GM10248 (cell line): Measurements from ENCODE around the gene TRIM54.

ENCODE experiments used
- CTCF ChIA-PET: fragments of 300-600 bp; sonication (Branson Sonifier 250); formaldehyde crosslinking; extraction: SDS; loops from one replicate; lab custom pipeline; 2021; ENCODE audit warnings: antibody characterized with exemption; lab: Yijun Ruan, JAX
- POLR2A ChIA-PET: fragments of 350-650 bp; sonication (Branson Sonifier 250); formaldehyde crosslinking; extraction: SDS; loops from one replicate; lab custom pipeline; 2020; ENCODE audit warnings: antibody characterized with exemption; lab: Yijun Ruan, JAX
- DNase-seq: peaks from one replicate; pipeline ENCODE4 v3.0.0; 2012; ENCODE audit errors: extremely low spot score
- TF ChIP-seq, protein P1 (sequence below): IDR thresholded peaks from 2 replicates; pipeline ENCODE4 v1.5.1; 2012; ENCODE audit warnings: mild to moderate bottlenecking, low read depth; ENCODE audit errors: extremely low read depth, missing control alignments, control extremely low read depth

TRIM54 gene

DNA sequence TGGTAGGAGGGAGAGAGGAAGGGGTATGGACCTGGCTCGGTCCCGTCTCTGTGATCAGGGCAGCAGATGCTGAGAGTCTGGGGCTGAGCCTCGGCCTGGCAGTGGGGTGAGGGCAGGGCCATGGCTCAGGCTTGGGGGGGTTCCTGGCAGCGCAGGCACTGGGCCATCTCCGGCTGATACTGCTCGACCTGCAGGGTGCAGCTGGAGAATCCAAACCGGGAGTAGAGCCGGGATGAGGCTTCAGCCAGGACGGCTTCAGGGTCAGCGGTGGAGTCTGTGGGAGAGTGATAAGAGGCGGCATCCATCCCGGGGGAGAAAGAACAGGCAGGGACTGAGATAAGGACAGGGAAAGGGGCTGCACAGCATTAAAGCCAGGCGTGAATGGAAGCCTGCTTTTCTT, 27.0 kb upstream of the TRIM54 start:
- TF ChIP-seq, protein P1, sequence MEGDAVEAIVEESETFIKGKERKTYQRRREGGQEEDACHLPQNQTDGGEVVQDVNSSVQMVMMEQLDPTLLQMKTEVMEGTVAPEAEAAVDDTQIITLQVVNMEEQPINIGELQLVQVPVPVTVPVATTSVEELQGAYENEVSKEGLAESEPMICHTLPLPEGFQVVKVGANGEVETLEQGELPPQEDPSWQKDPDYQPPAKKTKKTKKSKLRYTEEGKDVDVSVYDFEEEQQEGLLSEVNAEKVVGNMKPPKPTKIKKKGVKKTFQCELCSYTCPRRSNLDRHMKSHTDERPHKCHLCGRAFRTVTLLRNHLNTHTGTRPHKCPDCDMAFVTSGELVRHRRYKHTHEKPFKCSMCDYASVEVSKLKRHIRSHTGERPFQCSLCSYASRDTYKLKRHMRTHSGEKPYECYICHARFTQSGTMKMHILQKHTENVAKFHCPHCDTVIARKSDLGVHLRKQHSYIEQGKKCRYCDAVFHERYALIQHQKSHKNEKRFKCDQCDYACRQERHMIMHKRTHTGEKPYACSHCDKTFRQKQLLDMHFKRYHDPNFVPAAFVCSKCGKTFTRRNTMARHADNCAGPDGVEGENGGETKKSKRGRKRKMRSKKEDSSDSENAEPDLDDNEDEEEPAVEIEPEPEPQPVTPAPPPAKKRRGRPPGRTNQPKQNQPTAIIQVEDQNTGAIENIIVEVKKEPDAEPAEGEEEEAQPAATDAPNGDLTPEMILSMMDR = no peak
- ChIA-PET POLR2A (no interaction called here), CTCF (interaction anchor here (1.2 to 3.5 kb wide), 2 partner anchors 25 to 35 kb away, joined by 3 to 13 read pairs; no protein-coding TSS in a partner anchor)
- DNase-seq = no peak

DNA sequence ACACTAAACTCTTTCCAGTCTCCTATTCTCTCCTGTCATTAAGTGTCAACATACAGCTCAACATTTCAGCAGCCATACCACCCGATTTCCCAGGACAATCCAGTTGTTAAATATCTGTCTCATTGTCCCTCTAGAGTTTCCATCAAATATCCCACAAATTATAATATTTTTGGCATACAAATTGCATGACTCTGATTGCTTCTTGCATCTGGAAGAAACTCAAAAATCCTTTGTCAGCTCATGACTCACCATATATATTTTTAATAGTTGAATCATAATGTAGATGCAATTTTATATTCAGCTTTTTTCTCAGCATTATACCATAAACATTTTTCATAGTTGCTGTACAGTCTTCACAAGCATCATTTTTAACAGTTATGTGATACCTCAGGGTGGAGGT, 26.6 kb upstream of the TRIM54 start:
- CTCF ChIA-PET = interaction anchor here (1.2 to 3.5 kb wide), 3 partner anchors 10 to 35 kb away, joined by 3 to 13 read pairs (median 4); no protein-coding TSS in a partner anchor
- no peak for DNase-seq
- TF ChIP-seq, protein P1 = no peak
- POLR2A ChIA-PET = no interaction called here

DNA sequence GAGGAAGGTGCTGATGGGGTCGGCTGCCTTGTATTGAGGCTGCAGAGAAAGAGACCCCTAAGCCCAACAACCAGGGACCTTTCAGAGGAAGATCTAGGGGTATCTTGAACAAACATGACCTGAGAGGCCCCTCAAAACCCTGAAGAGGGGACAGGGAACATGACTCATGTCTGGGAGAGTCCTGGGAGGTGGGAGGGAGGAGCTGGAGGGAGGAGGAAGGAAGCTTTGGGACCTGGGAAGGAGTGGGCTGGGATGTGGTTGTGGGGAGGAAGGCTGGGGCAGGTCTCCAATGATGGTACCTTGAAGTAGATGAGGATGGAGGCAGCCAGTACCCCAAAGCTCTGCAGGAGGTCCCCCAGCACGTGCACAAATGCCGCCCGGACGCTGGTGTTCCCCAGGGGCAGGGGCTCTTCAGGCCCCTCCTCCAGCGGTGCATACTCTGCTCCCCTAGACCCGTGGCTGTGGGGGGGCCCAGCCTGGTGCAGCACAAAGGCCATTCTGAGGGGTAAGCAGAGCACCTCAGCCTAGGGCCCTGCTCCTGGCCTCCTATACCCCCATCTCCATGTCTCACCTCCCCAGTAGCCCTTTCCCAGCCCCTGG, 25.3 kb upstream of the TRIM54 start:
- ChIA-PET CTCF (interaction anchor here (0.7 to 3.5 kb wide), 3 partner anchors 8 to 46 kb away, joined by 3 to 13 read pairs (median 4); no protein-coding TSS in a partner anchor), POLR2A (no interaction called here)
- TF ChIP-seq, protein P1 = no peak
- no peak for DNase-seq

DNA sequence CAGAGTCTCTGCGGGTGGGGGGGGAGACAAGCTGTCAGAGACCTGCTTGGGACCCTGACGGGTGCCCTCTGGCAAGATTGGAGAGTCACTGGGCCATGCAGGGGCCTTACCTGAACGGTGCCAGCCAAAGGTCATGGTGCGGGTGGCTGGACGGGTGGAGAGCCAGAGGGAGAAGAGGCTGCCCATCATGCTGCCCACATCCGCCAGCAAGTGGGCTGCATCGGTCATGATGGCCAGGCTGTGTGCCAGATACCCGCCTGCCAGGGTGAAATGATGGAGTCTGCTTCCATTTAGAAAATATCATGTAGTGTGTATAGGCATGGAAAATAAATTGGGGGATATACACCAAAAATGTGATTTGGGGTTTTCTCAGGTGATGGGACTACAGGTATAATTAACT, 24.2 kb upstream of the TRIM54 start:
- TF ChIP-seq, protein P1 = no peak
- CTCF ChIA-PET = interaction anchor here (1.6 kb wide), 1 partner anchor 9 kb away, joined by 3 read pairs; no protein-coding TSS in a partner anchor
- no peak for DNase-seq
- POLR2A ChIA-PET = no interaction called here

DNA sequence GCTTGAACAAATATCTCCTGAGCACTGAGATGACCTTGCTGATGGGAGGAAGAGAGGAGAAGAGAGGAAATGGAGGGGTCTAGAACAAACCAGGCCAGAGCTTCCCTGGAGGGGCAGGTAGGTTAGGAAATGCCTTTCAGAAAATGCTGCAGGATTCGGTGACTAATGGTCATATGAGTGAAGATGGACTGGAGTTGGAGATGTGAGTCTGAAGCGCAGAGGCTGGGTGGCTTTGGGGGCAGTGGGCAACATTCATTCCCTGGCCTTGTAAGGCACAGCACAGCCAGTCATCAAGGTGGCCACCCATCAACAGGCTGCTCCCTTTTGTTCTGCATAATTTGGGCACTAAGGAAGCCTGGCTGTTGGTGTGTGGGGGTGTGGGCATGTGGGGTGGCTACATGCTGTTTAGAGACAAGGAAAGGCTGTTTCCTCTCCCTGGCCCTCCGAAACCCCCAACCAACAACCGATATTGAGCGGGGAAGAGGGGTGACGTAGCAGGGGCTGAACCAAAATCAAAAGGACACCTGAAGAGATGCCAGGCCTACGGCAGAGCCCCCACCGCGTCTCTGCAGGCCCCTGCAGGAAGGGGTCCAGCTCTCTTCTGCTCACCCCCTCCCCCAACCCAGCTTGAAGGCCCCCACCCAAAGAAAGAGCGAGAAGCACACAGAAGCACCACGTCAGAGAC, 20.8 kb upstream of the TRIM54 start:
- DNase-seq = no peak
- ChIA-PET CTCF (interaction anchor here (6.8 kb wide), 1 partner anchor 19 kb away, joined by 99 read pairs; the partner anchor contains the start of genes DNAJC5G and TRIM54), POLR2A (no interaction called here)
- TF ChIP-seq, protein P1 = no peak

DNA sequence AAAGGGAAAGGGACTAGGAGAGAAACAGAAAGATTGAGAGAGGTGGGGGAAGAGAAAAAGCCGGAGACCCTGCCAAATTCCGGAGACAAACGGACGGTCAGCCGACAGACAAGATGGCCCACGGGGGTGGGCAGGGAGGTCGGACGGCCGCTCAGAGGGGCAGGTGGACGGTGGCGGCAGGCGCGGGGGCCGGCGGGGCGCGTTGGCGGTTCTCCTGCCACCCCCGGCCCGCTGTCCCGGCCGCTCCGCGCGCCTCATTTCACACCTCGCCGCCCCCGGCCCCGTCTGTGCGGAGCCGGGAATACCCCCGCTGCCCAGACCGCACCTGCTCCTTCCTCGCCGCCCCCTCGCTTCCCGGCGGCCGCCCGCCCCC, 20.3 kb upstream of the TRIM54 start:
- DNase-seq = no peak
- POLR2A ChIA-PET = no interaction called here
- CTCF ChIA-PET = interaction anchor here (6.8 kb wide), 1 partner anchor 18 kb away, joined by 99 read pairs; the partner anchor contains the start of genes DNAJC5G and TRIM54
- TF ChIP-seq, protein P1 = no peak
